Measurements from ENCODE around the gene SCG3. TPM values are rescaled to one million over a fixed set of nuclear protein-coding genes. Genes with fewer than 3 reads are reported as not detected.

The SCG3 gene
- total and polyA plus RNA-seq, 2 of the 13 experiments (the other 11 are each of a cell fraction or from before 2014, with no cell fraction given) = not detected

- H3K27me3 ChIP-seq (ENCODE audit: control insufficient read depth in 1 of 2, insufficient read depth in 2 of 2, low read length in 2 of 2) = peaks cover 0 to 23% of the 10 kb centered on the region in 2 experiments; a peak in 2 of 5 replicates
- intact Hi-C loops (cut with micrococcal nuclease; ENCODE audit: unreplicated experiment) = no loop called here
- peak overlapping the region; percentile 47 for H3K4me2 ChIP-seq (ENCODE audit: low read depth, low read length)
- H3K9me3 ChIP-seq (ENCODE audit: low read length) = no peaks in the 10 kb centered on the region
- ChIA-PET POLR2A (no interaction called here), CTCF (ENCODE audit: low intra/inter-chr PET ratio, low total read pairs) (no interaction called here)
- H3K79me2 ChIP-seq (ENCODE audit: insufficient read depth, low read length) = no peaks in the 10 kb centered on the region
- H3K4me3 ChIP-seq (replicated peaks in 1 of 3; ENCODE audit: insufficient read depth in 1 of 3, low read depth in 2 of 3, low read length in 3 of 3) = peak overlapping the region in 1 of 3 experiments; percentile 48; a peak in 2 of 6 replicates
- no peak overlapping the region for H3K27ac ChIP-seq (ENCODE audit: extremely low read length, insufficient read depth, low read length)
- no peaks in the 10 kb centered on the region for H4K20me1 ChIP-seq (ENCODE audit: insufficient read depth, low read length)
- no peak overlapping the region for H3K9ac ChIP-seq (ENCODE audit: insufficient read depth, low read depth, low read length)
- no peak for ATAC-seq
- peak overlapping the region; percentile 32 for H2AFZ ChIP-seq (ENCODE audit: low read length)
- in situ Hi-C loops (cut with HindIII; ENCODE audit: extremely low pct_ligation_motif_present, low pct_unique_long_range_greater_than_20kb) = no loop called here
- no peak for TF ChIP-seq ARNT2 (CRISPR knock-in tag; IDR thresholded peaks at IDR 0.05; ENCODE audit: low read depth)
- no peak for TF ChIP-seq ZNF205 (CRISPR knock-in tag; IDR thresholded peaks at IDR 0.05)
- no peak for TF ChIP-seq ZNF382 (CRISPR knock-in tag; IDR thresholded peaks at IDR 0.05; ENCODE audit: borderline replicate concordance)
- no peak for TF ChIP-seq ZNF709 (CRISPR knock-in tag; IDR thresholded peaks at IDR 0.05)
- TF ChIP-seq ATF7 (IDR thresholded peaks at IDR 0.05) = no peak
- no peak for TF ChIP-seq ATF7 (CRISPR knock-in tag; IDR thresholded peaks at IDR 0.05)
- TF ChIP-seq PHF21A (CRISPR knock-in tag; IDR thresholded peaks at IDR 0.05) = no peak
- TF ChIP-seq ZNF652 (CRISPR knock-in tag; IDR thresholded peaks at IDR 0.05; ENCODE audit: borderline replicate concordance, low read depth) = no peak
- no peak for TF ChIP-seq HOXD1 (CRISPR knock-in tag; IDR thresholded peaks at IDR 0.05)
- no peak for TF ChIP-seq TBX3 (IDR thresholded peaks at IDR 0.05; ENCODE audit: borderline replicate concordance)
- TF ChIP-seq ZZZ3 (CRISPR knock-in tag; IDR thresholded peaks at IDR 0.05; ENCODE audit: borderline replicate concordance) = no peak
- TF ChIP-seq ZNF780A (CRISPR knock-in tag; IDR thresholded peaks at IDR 0.05) = no peak
- no peak for TF ChIP-seq KLF16 (CRISPR knock-in tag; IDR thresholded peaks at IDR 0.05)
- TF ChIP-seq, protein P1, sequence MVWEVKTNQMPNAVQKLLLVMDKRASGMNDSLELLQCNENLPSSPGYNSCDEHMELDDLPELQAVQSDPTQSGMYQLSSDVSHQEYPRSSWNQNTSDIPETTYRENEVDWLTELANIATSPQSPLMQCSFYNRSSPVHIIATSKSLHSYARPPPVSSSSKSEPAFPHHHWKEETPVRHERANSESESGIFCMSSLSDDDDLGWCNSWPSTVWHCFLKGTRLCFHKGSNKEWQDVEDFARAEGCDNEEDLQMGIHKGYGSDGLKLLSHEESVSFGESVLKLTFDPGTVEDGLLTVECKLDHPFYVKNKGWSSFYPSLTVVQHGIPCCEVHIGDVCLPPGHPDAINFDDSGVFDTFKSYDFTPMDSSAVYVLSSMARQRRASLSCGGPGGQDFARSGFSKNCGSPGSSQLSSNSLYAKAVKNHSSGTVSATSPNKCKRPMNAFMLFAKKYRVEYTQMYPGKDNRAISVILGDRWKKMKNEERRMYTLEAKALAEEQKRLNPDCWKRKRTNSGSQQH (CRISPR knock-in tag; IDR thresholded peaks at IDR 0.05; ENCODE audit: low read depth) = no peak
- no peak for TF ChIP-seq ZSCAN29 (CRISPR knock-in tag; conservative IDR thresholded peaks at IDR 0.05)
- no peak for TF ChIP-seq TSC22D2 (CRISPR knock-in tag; IDR thresholded peaks at IDR 0.05; ENCODE audit: borderline replicate concordance)
- no peak for TF ChIP-seq MED1 (CRISPR knock-in tag; IDR thresholded peaks at IDR 0.05)
- no peak for TF ChIP-seq MAF1 (CRISPR knock-in tag; IDR thresholded peaks at IDR 0.05; ENCODE audit: borderline replicate concordance)
- 26% methylated on average over 5 of the region's 5 CpGs for WGBS (ENCODE audit: low lambda C conversion rate)
- FAIRE-seq = no peak
- DNase-seq (ENCODE audit: low spot score) = no peak
- no peaks in the 10 kb centered on the region for H3K36me3 ChIP-seq (replicated peaks in 1 of 2; ENCODE audit: control insufficient read depth in 1 of 2, insufficient read depth in 2 of 2, low read length in 2 of 2)
- BruUV-seq (replicated peaks) = no TSS peak
- H3K4me1 ChIP-seq (ENCODE audit: insufficient read depth, low read length) = no peaks in the 10 kb centered on the region
Observed at GRCh38 chr15:51731549-51732267, 50.4 kb downstream of the SCG3 start.
